T-cell (primary cell): ENCODE measurements around the gene NAA20. TPM values are rescaled to one million over a fixed set of nuclear protein-coding genes. Genes with fewer than 3 reads are reported as not detected.

Experiments used
- ATAC-seq, 4 experiments: fragments of 200-7000 bp in 3 of 4; fragments of 150-1000 bp in 1 of 4; cut with Tn5 transposase; replicated peaks in 1 of 4; 1 replicate in 3 of 4; 2 replicates in 1 of 4; pipeline ENCODE4 v1.10.0; 2021; ENCODE audit warnings: moderate library complexity in 3 of 4, mild to moderate bottlenecking in 2 of 4, moderate number of reproducible peaks in 1 of 4
- CTCF ChIA-PET, 2 donors: fragments of 300-600 bp; sonication (Branson Sonifier 250); formaldehyde crosslinking; loops; one replicate each; lab custom pipeline; 2022; ENCODE audit warnings: antibody characterized with exemption in 2 of 2; lab: Charles Lee
- POLR2A ChIA-PET, 2 donors: fragments of 300-600 bp; sonication (Branson Sonifier 250); formaldehyde crosslinking; loops; one replicate each; lab custom pipeline; 2022; ENCODE audit warnings: antibody characterized with exemption in 2 of 2; lab: Charles Lee
- DNase-seq, 35 experiments: peaks; one replicate each; pipeline versions ENCODE4 v3.0.0 to v3.0.0-alpha.2; 2013 to 2023
- H3K27ac ChIP-seq: one replicate; pipeline ENCODE4 v1.5.1; 2013; ENCODE audit warnings: low read length
- H3K27me3 ChIP-seq, 2 experiments: replicated peaks in 1 of 2; 1 replicate in 1 of 2; 2 replicates in 1 of 2; pipeline versions ENCODE4 v1.6.1 to v1.7.0; 2013; ENCODE audit warnings: low read length in 1 of 2, mixed read lengths in 1 of 2; ENCODE audit not compliant: control insufficient read depth in 2 of 2, insufficient read depth in 2 of 2; ENCODE audit errors: extremely low read depth in 1 of 2
- H3K36me3 ChIP-seq, 2 donors: 1 replicate in 1 of 2; 2 replicates in 1 of 2; pipeline versions ENCODE4 v1.6.1 to v1.7.0; 2013; ENCODE audit warnings: low read length in 1 of 2; ENCODE audit not compliant: control insufficient read depth in 2 of 2, insufficient read depth in 1 of 2; ENCODE audit errors: extremely low read depth in 1 of 2
- H3K4me1 ChIP-seq, 2 experiments: 1 replicate in 1 of 2; 2 replicates in 1 of 2; pipeline versions ENCODE4 v1.6.1 to v1.7.0; 2013; ENCODE audit warnings: low read length in 2 of 2, mixed read lengths in 1 of 2; ENCODE audit not compliant: insufficient read depth in 2 of 2, control insufficient read depth in 1 of 2; ENCODE audit errors: extremely low read depth in 1 of 2
- H3K4me3 ChIP-seq, 2 donors: 1 replicate in 1 of 2; 2 replicates in 1 of 2; pipeline versions ENCODE4 v1.5.1 to v1.7.0; 2013; ENCODE audit warnings: mild to moderate bottlenecking in 2 of 2, low read length in 1 of 2, moderate library complexity in 1 of 2; ENCODE audit not compliant: control insufficient read depth in 1 of 2; ENCODE audit errors: extremely low read depth in 1 of 2
- H3K9me3 ChIP-seq: 2 replicates; pipeline ENCODE4 v1.7.0; 2013
- H3K27ac Mint-ChIP-seq, 2 donors: one replicate each; pipeline ENCODE4 v1.8.0; 2020 to 2021; ENCODE audit warnings: mild to moderate bottlenecking in 2 of 2, mixed read lengths in 2 of 2
- H3K27me3 Mint-ChIP-seq, 2 donors: one replicate each; pipeline ENCODE4 v1.8.0; 2021 to 2022; ENCODE audit warnings: mixed read lengths in 2 of 2
- H3K36me3 Mint-ChIP-seq: one replicate; pipeline ENCODE4 v1.8.0; 2021; ENCODE audit warnings: mixed read lengths
- H3K4me1 Mint-ChIP-seq, 3 donors: one replicate each; pipeline ENCODE4 v1.8.0; 2020 to 2022; ENCODE audit warnings: mixed read lengths in 3 of 3, mild to moderate bottlenecking in 1 of 3
- H3K4me3 Mint-ChIP-seq, 3 donors: one replicate each; pipeline ENCODE4 v1.8.0; 2020 to 2022; ENCODE audit warnings: mild to moderate bottlenecking in 3 of 3, mixed read lengths in 3 of 3, moderate library complexity in 3 of 3
- H3K9me3 Mint-ChIP-seq, 3 donors: one replicate each; pipeline ENCODE4 v1.8.0; 2020 to 2022; ENCODE audit warnings: mixed read lengths in 3 of 3
- WGBS: methylation state at CpG from one replicate; pipeline ENCODE4 v1.1.5; 2013; ENCODE audit warnings: missing lambda C conversion rate; ENCODE audit not compliant: insufficient coverage; 5-methylcytosine and 5-hydroxymethylcytosine counted together
- total RNA-seq, 35 experiments: library from RNA in 6 of 35; stranded (reverse) in 6 of 35; fragments of 120-200 nt in 1 of 35; gene quantifications; one replicate each; pipeline versions ENCODE4 v1.2.1 to v1.2.4 and lab custom pipeline; 2013 to 2026

NAA20 gene
- total RNA-seq, 5 donors from 2014 or later (not counting 1 experiment from before 2014, with no cell fraction given), result 21.7 to 35.6 (median 35.0) TPM

- H3K36me3 ChIP-seq, result no peaks in the 10 kb centered on the region
- ATAC-seq, result no peak
- H3K27me3 ChIP-seq, result no peaks in the 10 kb centered on the region
- peaks cover 19 to 41% (median 28%) of the 10 kb centered on the region in 3 donors for H3K4me1 Mint-ChIP-seq
- H3K4me3 Mint-ChIP-seq, result no peak overlapping the region
- H3K36me3 Mint-ChIP-seq, result no peaks in the 10 kb centered on the region
- no peak overlapping the region for H3K4me3 ChIP-seq
- H3K9me3 ChIP-seq, result no peaks in the 10 kb centered on the region
- peak overlapping the region; percentile 37 to 56 for H3K27ac Mint-ChIP-seq
- ChIA-PET CTCF (no interaction called here), POLR2A (no interaction called here)
- DNase-seq, result no peak
- 40% methylated on average over 1 of the region's 5 CpGs for WGBS
- no peaks in the 10 kb centered on the region for H3K27me3 Mint-ChIP-seq
- no peak overlapping the region for H3K27ac ChIP-seq
- peaks cover 4 to 20% of the 10 kb centered on the region in 2 experiments for H3K4me1 ChIP-seq
- no peaks in the 10 kb centered on the region for H3K9me3 Mint-ChIP-seq
Observed at GRCh38 chr20:19969507-19970255, 47.5 kb upstream of the NAA20 start.

DNA sequence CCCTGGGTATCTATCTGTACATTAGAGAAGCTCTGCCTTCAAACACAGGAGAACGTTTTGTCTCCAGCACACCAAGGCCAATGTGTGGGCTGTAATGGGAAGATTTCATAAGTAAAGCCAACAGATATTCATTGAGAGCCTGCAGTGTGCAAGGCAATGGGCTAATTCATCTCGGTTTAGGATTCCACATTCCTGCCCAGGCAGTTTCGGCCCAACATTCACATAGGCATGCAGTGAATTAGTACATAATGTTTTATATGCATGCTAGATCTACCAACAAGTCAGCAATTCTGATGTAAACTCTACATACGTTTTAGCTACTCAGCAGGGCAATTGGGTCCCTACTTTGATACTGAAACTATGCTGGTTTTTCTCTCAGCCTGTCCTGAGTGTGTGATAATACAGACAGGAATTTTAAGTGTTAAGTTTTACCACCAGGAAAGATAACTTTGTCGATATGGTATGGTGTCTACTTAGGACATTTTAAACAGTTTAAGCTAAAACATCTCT is 46.9 kb upstream of the NAA20 start:
- Histone ChIP-seq H3K4me1 (peaks cover 4 to 20% of the 10 kb centered on the region in 2 experiments), H3K36me3 (no peaks in the 10 kb centered on the region), H3K27me3 (peaks cover 0 to under 1% of the 10 kb centered on the region in 2 experiments), H3K4me3 (no peak overlapping the region), H3K27ac (no peak overlapping the region), H3K9me3 (no peaks in the 10 kb centered on the region)
- ChIA-PET CTCF (no interaction called here), POLR2A (no interaction called here)
- ATAC-seq (no peak), DNase-seq (no peak)
- Mint-ChIP-seq H3K27me3 (no peaks in the 10 kb centered on the region), H3K4me3 (no peak overlapping the region), H3K27ac (peak overlapping the region in 1 of 2 donors; percentile 37), H3K4me1 (peaks cover 19 to 41% (median 28%) of the 10 kb centered on the region in 3 donors), H3K9me3 (no peaks in the 10 kb centered on the region), H3K36me3 (no peaks in the 10 kb centered on the region)
- WGBS, result 50% methylated on average over 1 of the region's 5 CpGs

DNA sequence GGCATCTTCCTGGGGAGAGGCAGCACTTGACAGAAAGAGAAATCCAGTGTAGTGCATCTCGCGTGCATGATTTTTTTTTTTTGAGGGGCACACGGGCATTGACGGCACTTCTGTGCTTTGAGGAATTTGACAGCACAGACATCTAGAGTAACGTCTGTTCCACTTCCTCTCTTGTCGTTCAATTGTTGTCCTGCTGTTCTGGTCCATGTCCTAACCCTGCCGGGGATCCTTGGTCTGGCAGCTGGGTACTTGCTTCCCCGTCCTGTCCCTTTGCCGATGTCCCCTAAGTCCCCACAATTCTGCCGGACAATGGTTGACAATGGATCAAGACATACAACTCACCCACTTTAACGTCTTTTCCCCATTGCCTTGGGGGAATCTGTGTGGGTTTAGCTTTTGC is 46.0 kb upstream of the NAA20 start:
- no peak overlapping the region for H3K4me3 Mint-ChIP-seq
- no peaks in the 10 kb centered on the region for H3K36me3 Mint-ChIP-seq
- H3K27me3 Mint-ChIP-seq, result no peaks in the 10 kb centered on the region
- Histone ChIP-seq H3K27me3 (peaks cover 0 to 3% of the 10 kb centered on the region in 2 experiments), H3K36me3 (no peaks in the 10 kb centered on the region), H3K9me3 (no peaks in the 10 kb centered on the region), H3K4me1 (peaks cover 4 to 21% of the 10 kb centered on the region in 2 experiments), H3K4me3 (no peak overlapping the region), H3K27ac (no peak overlapping the region)
- CTCF ChIA-PET, result no interaction called here
- 81% methylated on average over 7 of the region's 11 CpGs for WGBS
- H3K4me1 Mint-ChIP-seq, result peaks cover 19 to 43% (median 31%) of the 10 kb centered on the region in 3 donors
- no peak for DNase-seq
- H3K9me3 Mint-ChIP-seq, result no peaks in the 10 kb centered on the region
- POLR2A ChIA-PET, result no interaction called here
- ATAC-seq, result no peak
- H3K27ac Mint-ChIP-seq, result no peak overlapping the region

DNA sequence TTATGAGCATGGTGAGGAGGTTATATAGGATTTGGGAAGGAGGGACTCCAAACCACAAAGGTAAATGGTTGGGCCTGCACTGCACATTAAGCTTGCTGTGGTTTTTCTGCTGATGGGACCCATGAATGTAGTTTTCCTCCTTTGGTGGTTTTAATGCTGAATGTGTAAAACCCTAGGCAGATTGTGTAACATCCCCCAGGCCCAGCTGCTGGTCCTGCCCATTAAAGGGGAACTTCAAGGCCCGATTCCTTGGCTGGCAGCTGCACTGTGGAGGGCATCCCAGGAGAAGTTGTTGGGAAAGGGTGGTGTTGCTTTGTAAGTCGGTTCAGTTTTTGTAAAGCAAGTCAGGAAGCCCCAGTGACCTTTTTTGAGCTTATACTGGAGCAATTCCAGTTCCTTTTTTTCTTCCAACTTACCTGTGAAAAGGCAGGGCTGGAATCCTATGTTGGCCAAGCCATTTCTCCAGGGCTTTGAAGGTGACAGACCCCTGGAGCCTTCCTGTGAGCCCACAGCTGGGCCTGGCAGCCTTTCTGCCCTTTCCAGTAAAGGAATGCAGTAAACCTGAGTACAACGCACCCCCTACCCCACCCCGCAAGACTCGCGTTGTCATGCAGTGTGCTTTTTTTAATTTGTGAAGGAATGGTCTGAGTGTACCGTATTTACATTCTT is 43.1 kb upstream of the NAA20 start:
- H3K27me3 Mint-ChIP-seq, result peaks cover 0 to under 1% of the 10 kb centered on the region in 2 donors
- peak in 1 of 35 experiments; percentile 4 for DNase-seq
- peaks cover 0 to 3% of the 10 kb centered on the region in 2 experiments for H3K27me3 ChIP-seq
- H3K4me1 ChIP-seq, result peaks cover 0 to 17% of the 10 kb centered on the region in 2 experiments
- no peak overlapping the region for H3K4me3 ChIP-seq
- H3K36me3 ChIP-seq, result no peaks in the 10 kb centered on the region
- peaks cover 13 to 38% (median 30%) of the 10 kb centered on the region in 3 donors for H3K4me1 Mint-ChIP-seq
- H3K27ac Mint-ChIP-seq, result no peak overlapping the region
- ChIA-PET POLR2A (no interaction called here), CTCF (no interaction called here)
- 0% methylated on average over 1 of the region's 7 CpGs for WGBS
- H3K9me3 ChIP-seq, result no peaks in the 10 kb centered on the region
- H3K4me3 Mint-ChIP-seq, result no peak overlapping the region
- H3K36me3 Mint-ChIP-seq, result no peaks in the 10 kb centered on the region
- peaks cover 0 to 4% (median 0%) of the 10 kb centered on the region in 3 donors for H3K9me3 Mint-ChIP-seq
- no peak for ATAC-seq
- no peak overlapping the region for H3K27ac ChIP-seq

- Mint-ChIP-seq H3K9me3 (peaks cover 0 to 4% (median 0%) of the 10 kb centered on the region in 3 donors), H3K4me1 (peaks cover 8 to 31% (median 22%) of the 10 kb centered on the region in 3 donors), H3K36me3 (no peaks in the 10 kb centered on the region), H3K27ac (no peak overlapping the region), H3K4me3 (no peak overlapping the region), H3K27me3 (peaks cover 0 to 4% of the 10 kb centered on the region in 2 donors)
- POLR2A ChIA-PET, result no interaction called here
- Histone ChIP-seq H3K4me3 (no peak overlapping the region), H3K9me3 (no peaks in the 10 kb centered on the region), H3K27me3 (peaks cover 0 to 3% of the 10 kb centered on the region in 2 experiments), H3K4me1 (peaks cover 0 to 13% of the 10 kb centered on the region in 2 experiments), H3K27ac (no peak overlapping the region), H3K36me3 (no peaks in the 10 kb centered on the region)
- CTCF ChIA-PET, result no interaction called here
- peak in 2 of 35 experiments; percentile 7 to 18 for DNase-seq
- no peak for ATAC-seq
- WGBS, result 84% methylated on average over 39 of the region's 44 CpGs
Observed at GRCh38 chr20:19974630-19975435, 42.3 kb upstream of the NAA20 start.

DNA sequence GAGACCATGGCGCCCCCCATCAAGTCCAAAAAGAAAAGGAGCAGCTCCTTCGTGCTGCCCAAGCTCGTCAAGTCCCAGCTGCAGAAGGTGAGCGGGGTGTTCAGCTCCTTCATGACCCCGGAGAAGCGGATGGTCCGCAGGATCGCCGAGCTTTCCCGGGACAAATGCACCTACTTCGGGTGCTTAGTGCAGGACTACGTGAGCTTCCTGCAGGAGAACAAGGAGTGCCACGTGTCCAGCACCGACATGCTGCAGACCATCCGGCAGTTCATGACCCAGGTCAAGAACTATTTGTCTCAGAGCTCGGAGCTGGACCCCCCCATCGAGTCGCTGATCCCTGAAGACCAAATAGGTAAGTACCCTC is 41.7 kb upstream of the NAA20 start:
- H3K36me3 Mint-ChIP-seq, result no peaks in the 10 kb centered on the region
- H3K27ac Mint-ChIP-seq, result no peak overlapping the region
- ChIA-PET POLR2A (no interaction called here), CTCF (no interaction called here)
- H3K4me3 Mint-ChIP-seq, result no peak overlapping the region
- H3K9me3 ChIP-seq, result no peaks in the 10 kb centered on the region
- no peak for DNase-seq
- H3K4me1 Mint-ChIP-seq, result peaks cover 8 to 26% (median 19%) of the 10 kb centered on the region in 3 donors
- H3K4me3 ChIP-seq, result no peak overlapping the region
- peaks cover 0 to 4% of the 10 kb centered on the region in 2 donors for H3K27me3 Mint-ChIP-seq
- H3K9me3 Mint-ChIP-seq, result peaks cover 0 to 4% (median 0%) of the 10 kb centered on the region in 3 donors
- no peak overlapping the region for H3K27ac ChIP-seq
- H3K4me1 ChIP-seq, result peaks cover 0 to 13% of the 10 kb centered on the region in 2 experiments
- H3K36me3 ChIP-seq, result no peaks in the 10 kb centered on the region
- ATAC-seq, result no peak
- H3K27me3 ChIP-seq, result peaks cover 0 to 3% of the 10 kb centered on the region in 2 experiments
- 89% methylated on average over 14 of the region's 18 CpGs for WGBS
